Activated naive CD4-positive, alpha-beta T cell treated with anti-CD3 and anti-CD28 coated beads, Interleukin-2, amount 50 U/mL, for 72 hours (primary cell): ENCODE measurements around the gene EPAS1. TPM values are rescaled to one million over a fixed set of nuclear protein-coding genes. Genes with fewer than 3 reads are reported as not detected.

Source experiments
- ATAC-seq, 2 donors: fragments of 150-1000 bp; cut with Tn5 transposase; 2 replicates each; pipeline ENCODE4 v1.10.0; 2021; ENCODE audit warnings: mild to moderate bottlenecking in 2 of 2, moderate library complexity in 2 of 2
- DNase-seq, 2 donors: peaks; one replicate each; pipeline ENCODE4 v3.0.0; 2021 to 2022; ENCODE audit warnings: low spot score in 2 of 2
- H3K27ac Mint-ChIP-seq, 2 donors: one replicate each; pipeline ENCODE4 v1.8.0; 2022; ENCODE audit warnings: mild to moderate bottlenecking in 2 of 2, mixed read lengths in 2 of 2
- H3K36me3 Mint-ChIP-seq, 2 donors: one replicate each; pipeline ENCODE4 v1.8.0; 2022; ENCODE audit warnings: mixed read lengths in 2 of 2
- H3K9me3 Mint-ChIP-seq, 2 donors: one replicate each; pipeline ENCODE4 v1.8.0; 2022; ENCODE audit warnings: mixed read lengths in 2 of 2
- total RNA-seq, 2 donors: library from RNA; stranded (reverse); gene quantifications; one replicate each; pipeline ENCODE4 v1.2.3, GENCODE V29; 2022

EPAS1 gene
- total RNA-seq, 2 donors from 2014 or later = 1.8 to 6.5 TPM

DNA sequence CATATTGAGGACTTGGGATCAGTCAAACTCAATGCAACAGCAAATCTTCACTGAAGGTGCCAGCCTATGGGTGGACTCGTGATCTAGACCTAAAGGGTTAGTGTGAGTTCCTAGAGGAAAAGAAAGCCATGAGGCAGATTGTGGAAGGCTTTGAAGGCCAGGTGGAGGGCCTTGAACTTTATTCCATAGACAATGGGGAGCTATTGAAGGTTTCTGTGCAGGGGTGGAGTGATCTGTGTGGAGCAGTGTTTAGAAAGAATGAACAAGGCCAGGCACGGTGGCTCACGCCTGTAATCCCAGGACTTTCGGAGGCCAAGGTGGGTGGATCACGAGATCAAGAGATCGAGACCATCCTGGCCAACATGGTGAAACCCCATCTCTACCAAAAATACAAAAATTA lies 61.5 kb downstream of the EPAS1 start:
- ATAC-seq = no peak
- DNase-seq = no peak
- H3K36me3 Mint-ChIP-seq = peaks cover 0 to 5% of the 10 kb centered on the region in 2 donors
- no peak overlapping the region for H3K27ac Mint-ChIP-seq
- H3K9me3 Mint-ChIP-seq = peaks cover 3 to 7% of the 10 kb centered on the region in 2 donors

DNA sequence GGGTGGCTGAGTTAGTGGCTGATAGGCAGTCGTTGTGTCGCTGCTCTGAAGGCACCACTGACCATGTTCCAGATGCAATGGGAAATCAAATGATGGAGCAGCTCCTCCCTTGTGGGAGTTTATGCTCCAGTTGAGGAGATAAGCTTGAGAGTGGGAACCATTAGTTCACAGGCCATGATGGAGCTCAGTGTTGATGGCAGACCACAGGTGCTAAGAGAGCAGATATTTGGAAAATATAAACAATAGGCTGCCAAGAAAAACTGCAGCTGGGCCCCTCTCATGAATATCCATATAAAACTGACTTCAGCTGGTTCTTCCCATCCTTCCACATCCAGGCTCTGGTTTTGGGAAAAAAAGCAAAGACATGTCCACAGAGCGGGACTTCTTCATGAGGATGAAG lies 63.1 kb downstream of the EPAS1 start:
- peaks cover 3 to 7% of the 10 kb centered on the region in 2 donors for H3K9me3 Mint-ChIP-seq
- no peak overlapping the region for H3K27ac Mint-ChIP-seq
- ATAC-seq = no peak
- no peak for DNase-seq
- H3K36me3 Mint-ChIP-seq = peaks cover 0 to 5% of the 10 kb centered on the region in 2 donors

DNA sequence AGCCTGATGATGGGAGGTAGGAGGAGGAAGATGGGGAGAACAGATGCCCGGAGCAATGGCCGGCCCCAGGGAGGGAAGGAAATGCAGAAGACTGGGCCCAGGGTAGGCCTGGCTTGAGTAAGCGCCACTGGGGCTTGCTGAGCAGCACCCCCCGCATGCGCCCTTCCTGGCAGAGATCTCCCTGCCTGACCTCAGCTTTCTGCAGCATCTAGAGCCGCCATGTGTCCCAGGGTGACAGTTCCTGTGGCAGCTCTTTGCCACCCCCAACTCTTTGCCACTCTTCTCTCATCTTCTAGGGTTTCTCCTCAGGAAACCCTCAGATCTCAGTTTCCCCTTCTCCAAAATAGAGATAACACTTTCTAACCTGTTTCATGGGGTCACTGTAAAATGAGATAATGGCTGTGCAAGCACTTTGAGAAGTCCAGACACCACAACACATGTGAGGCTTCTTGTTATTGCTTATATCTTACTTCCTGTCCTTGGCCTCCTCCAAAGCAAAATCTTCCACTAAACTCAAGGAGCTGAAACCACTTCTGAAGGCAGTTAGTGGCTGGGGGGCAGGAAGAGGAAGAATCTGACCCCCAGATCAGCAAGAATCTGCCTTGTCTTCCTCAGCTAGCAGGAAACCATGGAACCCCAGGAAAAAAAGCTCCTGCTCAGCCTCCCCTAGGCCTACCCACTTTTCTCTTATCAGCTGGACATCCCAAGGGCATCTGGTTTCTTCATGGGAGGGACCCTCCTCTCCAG lies 64.9 kb downstream of the EPAS1 start:
- H3K36me3 Mint-ChIP-seq = peaks cover 0 to 5% of the 10 kb centered on the region in 2 donors
- peaks cover 3 to 7% of the 10 kb centered on the region in 2 donors for H3K9me3 Mint-ChIP-seq
- peak overlapping the region in 1 of 2 donors; percentile 45 for H3K27ac Mint-ChIP-seq
- ATAC-seq (no peak), DNase-seq (no peak)

DNA sequence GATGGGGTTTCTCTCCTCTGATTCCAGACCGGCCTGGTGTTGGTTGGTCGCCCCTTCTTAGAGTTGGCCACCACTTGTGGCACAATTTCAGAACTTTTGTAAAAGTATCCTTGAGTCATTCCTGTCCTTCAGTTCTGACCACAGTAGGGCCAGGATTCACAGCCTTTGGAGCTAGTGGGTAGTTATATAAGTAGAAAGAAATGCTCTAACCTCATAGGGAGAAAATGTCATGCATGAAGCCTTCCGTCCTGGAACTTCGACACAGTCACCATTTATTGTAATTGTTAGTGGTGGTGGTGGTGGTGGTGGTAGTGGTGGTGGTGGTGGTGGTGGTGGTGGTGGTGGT lies 65.4 kb downstream of the EPAS1 start:
- no peak overlapping the region for H3K27ac Mint-ChIP-seq
- peaks cover 3 to 4% of the 10 kb centered on the region in 2 donors for H3K9me3 Mint-ChIP-seq
- DNase-seq = no peak
- peaks cover 0 to 5% of the 10 kb centered on the region in 2 donors for H3K36me3 Mint-ChIP-seq
- peak in 1 of 2 donors; percentile 53 for ATAC-seq

DNA sequence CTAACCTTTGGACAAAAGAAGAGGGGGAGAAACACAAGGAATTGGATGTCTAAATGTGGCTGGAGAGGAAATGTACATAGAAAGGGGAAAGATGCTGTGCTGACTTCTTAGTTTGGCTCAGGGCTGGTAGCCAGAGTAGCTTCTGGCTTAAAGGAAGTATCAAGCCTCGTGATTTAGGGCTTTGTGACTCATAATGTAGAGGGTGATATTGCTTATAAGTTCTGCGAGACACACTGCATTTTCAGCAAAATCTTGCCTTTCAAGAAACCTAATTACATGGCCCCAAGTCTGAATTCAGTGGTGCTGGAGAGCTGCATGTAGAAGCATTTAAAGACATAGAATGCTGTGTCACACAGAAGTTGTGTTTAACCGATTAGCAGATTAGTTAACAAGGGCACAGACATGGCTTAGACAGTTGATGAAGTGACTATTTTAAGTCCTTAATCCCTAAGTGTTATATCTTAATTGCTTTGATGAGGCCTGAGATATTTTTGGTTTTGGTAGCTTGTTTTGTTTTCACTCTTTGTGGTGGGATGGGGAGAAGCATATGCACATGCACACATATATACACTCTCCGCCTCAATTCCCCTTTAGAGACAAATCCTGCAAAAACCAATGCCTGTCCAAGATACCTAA lies 66.4 kb downstream of the EPAS1 start:
- peak; percentile 72 to 91 for ATAC-seq
- H3K36me3 Mint-ChIP-seq = peaks cover 0 to under 1% of the 10 kb centered on the region in 2 donors
- H3K9me3 Mint-ChIP-seq = peaks cover under 1 to 2% of the 10 kb centered on the region in 2 donors
- DNase-seq = peak in 1 of 2 donors; percentile 14
- no peak overlapping the region for H3K27ac Mint-ChIP-seq

DNA sequence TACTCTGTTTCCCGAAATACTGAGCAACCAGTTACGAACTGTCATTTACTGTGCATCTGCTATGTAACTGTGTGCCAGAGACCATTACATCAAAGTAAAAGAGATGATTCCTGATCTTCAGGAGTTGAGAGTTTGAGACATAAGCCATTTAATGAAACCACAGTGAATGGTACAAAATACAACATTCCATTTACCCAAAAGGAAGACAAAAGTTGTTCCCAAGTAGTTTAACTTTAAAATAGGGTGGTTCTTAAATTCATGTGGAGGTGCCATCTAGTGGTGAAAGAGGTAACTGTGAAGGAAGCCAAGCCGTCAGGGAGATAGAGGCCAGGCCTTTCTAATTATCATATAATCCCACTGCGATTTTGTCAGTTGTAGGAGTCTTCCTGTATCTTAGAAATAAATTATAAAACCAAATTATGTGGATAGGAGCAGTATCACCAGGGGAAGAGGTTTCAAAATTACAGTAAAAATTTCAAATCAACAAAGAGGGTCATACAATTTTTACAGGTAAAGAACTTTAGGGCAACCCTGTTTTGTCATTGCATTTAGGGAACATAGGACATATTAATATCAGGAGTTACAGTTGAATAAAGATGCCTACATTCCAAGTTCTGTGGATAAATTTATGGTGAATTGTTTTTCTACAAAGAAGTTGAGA lies 67.7 kb downstream of the EPAS1 start:
- peak in 1 of 2 donors; percentile 43 for DNase-seq
- Mint-ChIP-seq H3K36me3 (no peaks in the 10 kb centered on the region), H3K27ac (no peak overlapping the region), H3K9me3 (no peaks in the 10 kb centered on the region)
- ATAC-seq = peak in 1 of 2 donors; percentile 40

DNA sequence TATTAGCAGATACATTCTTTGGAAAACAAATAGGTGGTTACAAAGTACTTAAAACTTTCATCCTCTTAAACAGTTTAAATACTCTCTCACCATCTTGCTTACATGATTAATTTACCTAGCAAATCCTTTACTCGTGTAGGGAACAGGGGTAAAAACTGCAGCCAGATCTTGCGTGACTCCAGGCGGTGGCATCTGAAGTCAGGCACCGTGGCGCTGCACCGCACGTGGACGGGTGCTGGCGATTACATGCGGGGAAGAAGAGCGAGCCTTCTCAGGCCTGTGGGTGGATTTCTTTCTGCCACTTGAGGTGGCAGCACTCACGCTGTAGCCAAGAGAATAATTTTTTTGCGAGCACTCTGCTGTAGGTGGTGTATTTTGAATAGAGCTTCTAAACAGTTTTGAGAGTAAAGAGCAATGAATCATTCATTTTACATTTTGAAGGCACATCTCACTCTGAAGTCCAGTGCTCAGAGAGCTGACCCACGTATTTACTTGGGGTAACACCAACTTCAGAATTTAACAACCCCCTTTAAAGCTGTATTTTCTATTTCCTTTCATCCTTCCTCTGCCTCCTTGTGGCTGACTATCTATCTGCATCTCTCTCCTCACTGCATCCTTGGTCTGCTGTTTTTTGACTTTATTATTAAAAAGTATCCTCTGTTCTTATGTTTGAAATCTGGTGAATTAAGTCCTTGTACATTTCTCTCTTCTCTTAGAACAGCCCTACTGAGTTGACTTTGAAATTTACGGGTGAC lies 68.9 kb downstream of the EPAS1 start:
- DNase-seq (no peak), ATAC-seq (no peak)
- Mint-ChIP-seq H3K9me3 (no peaks in the 10 kb centered on the region), H3K27ac (no peak overlapping the region), H3K36me3 (no peaks in the 10 kb centered on the region)

DNA sequence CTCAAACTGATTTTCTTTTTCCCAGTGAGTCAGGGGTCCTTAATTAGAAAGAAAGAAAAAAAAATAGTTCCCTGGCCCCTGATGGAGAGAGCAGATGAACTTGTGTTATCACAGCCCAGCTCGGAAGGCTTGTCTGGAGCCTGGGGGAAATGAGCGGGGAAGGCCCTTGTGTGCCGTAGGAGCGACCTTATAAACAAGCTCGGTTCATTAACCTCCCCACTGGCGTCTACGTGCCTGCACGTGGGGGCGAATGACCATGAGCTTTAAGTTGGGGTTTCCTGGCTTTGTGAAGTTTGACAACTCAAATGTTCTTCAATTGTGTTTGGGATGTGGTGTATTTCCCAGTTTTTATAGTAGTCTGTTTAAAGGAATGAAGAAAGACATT lies 69.5 kb downstream of the EPAS1 start:
- H3K27ac Mint-ChIP-seq = no peak overlapping the region
- DNase-seq = no peak
- no peaks in the 10 kb centered on the region for H3K36me3 Mint-ChIP-seq
- H3K9me3 Mint-ChIP-seq = no peaks in the 10 kb centered on the region
- ATAC-seq = no peak

DNA sequence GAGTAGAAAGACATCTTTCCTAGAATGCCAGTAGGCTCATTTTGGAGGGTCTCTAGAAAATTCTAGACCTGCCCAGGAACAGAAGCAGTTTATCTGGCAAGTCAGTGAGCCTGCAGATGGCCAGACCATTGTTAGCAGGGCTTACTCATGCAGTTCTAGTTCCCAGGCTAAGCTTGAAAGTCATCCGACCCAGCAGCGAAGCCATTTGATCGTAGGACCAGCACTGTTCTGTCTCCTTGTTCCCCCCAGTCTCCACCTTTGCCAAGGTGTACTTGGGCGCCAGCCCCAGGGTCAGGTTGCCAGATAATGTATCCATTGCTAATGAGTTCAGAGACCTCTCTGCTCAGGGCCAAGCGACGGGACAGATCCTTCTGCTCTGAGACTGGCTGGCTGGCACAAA lies 70.1 kb downstream of the EPAS1 start:
- ATAC-seq (no peak), DNase-seq (no peak)
- peak overlapping the region in 1 of 2 donors; percentile 56 for H3K27ac Mint-ChIP-seq
- no peaks in the 10 kb centered on the region for H3K9me3 Mint-ChIP-seq
- no peaks in the 10 kb centered on the region for H3K36me3 Mint-ChIP-seq

DNA sequence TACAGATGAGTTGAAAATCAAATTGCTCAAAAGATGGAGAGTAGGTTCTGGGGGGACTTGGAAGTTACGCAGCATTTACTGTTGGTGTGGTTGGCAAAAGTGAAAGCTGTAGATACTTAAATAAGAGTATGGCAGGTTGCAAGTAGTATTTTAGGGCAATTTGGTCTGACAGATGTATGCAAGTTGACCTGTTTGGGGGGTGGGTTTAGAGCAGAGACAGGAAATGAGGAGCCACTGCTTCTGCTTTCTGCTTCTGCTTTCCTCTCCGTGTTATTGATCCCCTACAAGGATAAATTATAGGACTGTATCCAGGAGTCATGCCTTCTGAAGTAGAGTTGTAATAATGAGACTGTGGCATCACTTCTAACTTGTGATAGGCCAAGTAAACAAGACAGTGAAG lies 71.2 kb downstream of the EPAS1 start:
- no peaks in the 10 kb centered on the region for H3K36me3 Mint-ChIP-seq
- DNase-seq = no peak
- no peaks in the 10 kb centered on the region for H3K9me3 Mint-ChIP-seq
- ATAC-seq = no peak
- no peak overlapping the region for H3K27ac Mint-ChIP-seq

DNA sequence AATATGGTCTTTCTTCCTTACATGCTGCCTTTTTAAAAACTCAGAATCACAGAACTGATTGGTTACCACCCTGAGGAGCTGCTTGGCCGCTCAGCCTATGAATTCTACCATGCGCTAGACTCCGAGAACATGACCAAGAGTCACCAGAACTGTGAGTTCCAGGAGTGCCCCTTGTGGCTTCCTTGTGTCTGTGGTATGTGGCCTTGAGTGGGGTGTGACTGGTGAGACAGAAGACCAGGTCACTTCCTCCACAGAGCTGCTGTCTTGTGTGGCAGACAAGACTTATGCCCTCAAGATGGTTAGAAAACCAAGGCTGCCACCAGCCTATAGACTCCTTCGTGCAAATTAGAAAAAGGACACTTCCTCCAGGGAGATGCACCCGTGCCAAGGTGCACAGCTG lies 72.6 kb downstream of the EPAS1 start:
- Mint-ChIP-seq H3K9me3 (no peaks in the 10 kb centered on the region), H3K36me3 (no peaks in the 10 kb centered on the region), H3K27ac (no peak overlapping the region)
- peak in 1 of 2 donors; percentile 26 for ATAC-seq
- DNase-seq = no peak

DNA sequence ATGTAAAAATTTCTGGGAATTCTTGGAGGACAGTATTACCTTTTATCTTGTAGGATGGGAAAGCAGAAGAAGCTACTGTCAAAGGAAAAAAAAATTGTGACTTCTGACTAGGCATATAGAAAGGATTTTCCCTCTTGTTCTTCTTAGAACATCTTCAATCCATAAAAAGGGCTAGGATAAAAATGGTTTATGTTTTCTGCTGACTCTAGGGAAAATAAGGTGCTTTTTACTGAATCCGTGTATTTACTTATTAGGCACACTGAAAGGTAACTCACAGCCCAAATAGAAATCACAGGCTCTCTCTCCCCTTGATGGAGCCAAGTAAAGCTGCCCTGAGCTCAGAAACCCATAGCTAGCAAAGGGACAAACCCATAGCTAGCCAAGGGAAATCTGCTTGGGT lies 74.6 kb downstream of the EPAS1 start:
- DNase-seq (no peak), ATAC-seq (no peak)
- H3K27ac Mint-ChIP-seq = no peak overlapping the region
- no peaks in the 10 kb centered on the region for H3K36me3 Mint-ChIP-seq
- no peaks in the 10 kb centered on the region for H3K9me3 Mint-ChIP-seq

DNA sequence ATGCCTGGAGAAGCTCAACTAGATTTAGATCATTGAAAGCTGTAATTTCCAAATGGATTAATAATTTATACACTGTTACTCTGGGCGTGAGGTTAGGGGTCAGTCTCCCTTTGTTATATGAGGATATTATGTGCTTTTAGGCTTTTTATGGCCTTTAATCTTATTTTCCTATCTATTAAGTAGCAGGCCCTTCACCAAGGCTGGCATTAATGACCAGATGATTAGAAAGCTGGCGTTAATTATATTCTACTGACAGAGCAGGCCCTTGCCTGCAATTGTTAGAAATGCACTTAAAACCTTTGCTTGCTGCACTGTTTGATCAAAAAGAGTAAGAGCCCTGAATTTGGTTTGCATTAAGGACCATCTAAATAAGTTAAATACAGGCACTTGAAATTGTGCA lies 75.3 kb downstream of the EPAS1 start:
- H3K27ac Mint-ChIP-seq = no peak overlapping the region
- H3K36me3 Mint-ChIP-seq = no peaks in the 10 kb centered on the region
- ATAC-seq = no peak

DNA sequence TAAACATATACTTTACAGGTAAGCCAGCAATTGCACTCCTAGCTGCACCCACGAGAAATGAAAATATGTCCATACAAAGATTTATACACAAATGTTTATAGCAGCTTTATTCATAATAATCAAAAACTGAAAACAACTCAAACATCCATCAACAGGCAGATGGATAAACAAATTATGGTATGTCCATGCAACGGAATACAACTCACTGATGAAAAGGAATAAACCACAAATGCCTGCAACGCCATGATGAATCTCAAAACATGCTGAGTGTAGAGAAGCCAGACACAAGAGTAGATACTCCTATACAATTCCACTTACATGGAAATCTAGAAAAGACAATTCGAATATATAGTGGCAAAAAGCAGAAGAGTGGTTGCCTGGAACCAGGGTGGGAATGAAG lies 76.0 kb downstream of the EPAS1 start:
- Mint-ChIP-seq H3K9me3 (no peaks in the 10 kb centered on the region), H3K36me3 (no peaks in the 10 kb centered on the region), H3K27ac (no peak overlapping the region)
- no peak for ATAC-seq
- DNase-seq = no peak

More for the DNA sequence above, 75.3 kb downstream of the EPAS1 start:
- H3K9me3 Mint-ChIP-seq = no peaks in the 10 kb centered on the region
- no peak for DNase-seq

DNA sequence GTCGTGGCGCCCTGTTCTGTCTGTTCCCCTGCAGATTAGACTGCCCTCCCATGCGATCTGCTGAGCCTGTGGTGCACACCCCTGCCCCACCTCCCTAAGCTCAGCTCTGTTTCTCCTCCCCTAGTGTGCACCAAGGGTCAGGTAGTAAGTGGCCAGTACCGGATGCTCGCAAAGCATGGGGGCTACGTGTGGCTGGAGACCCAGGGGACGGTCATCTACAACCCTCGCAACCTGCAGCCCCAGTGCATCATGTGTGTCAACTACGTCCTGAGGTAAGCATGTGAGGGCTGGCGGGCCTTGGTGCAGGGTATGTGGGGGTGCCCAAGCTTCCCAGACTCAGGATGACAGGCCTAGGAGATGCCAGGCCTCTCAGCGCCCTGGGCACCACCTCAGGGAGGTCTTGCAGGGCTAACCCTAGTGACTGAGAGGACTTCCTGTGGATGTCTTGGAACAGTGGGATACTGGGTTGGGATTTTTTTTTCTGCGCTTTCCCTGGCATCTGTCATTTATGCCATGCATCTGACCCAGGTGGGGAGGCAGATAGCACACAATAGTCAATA lies 78.4 kb downstream of the EPAS1 start:
- ATAC-seq = no peak
- H3K9me3 Mint-ChIP-seq = no peaks in the 10 kb centered on the region
- H3K27ac Mint-ChIP-seq = no peak overlapping the region
- no peak for DNase-seq
- no peaks in the 10 kb centered on the region for H3K36me3 Mint-ChIP-seq

DNA sequence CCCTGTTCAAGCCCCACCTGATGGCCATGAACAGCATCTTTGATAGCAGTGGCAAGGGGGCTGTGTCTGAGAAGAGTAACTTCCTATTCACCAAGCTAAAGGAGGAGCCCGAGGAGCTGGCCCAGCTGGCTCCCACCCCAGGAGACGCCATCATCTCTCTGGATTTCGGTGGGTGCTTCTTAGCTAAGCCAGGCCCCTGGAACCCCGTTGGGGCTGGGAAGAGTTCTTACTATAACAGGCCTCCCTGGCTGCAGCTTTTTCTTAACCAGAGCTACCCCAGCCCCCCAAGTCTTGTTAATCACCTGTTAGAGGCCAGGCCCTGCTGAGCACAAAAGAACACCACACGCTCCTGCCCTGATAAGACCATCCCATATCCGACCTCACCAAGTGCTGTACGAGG lies 79.4 kb downstream of the EPAS1 start:
- H3K9me3 Mint-ChIP-seq = no peaks in the 10 kb centered on the region
- no peaks in the 10 kb centered on the region for H3K36me3 Mint-ChIP-seq
- no peak overlapping the region for H3K27ac Mint-ChIP-seq
- no peak for ATAC-seq
- no peak for DNase-seq

DNA sequence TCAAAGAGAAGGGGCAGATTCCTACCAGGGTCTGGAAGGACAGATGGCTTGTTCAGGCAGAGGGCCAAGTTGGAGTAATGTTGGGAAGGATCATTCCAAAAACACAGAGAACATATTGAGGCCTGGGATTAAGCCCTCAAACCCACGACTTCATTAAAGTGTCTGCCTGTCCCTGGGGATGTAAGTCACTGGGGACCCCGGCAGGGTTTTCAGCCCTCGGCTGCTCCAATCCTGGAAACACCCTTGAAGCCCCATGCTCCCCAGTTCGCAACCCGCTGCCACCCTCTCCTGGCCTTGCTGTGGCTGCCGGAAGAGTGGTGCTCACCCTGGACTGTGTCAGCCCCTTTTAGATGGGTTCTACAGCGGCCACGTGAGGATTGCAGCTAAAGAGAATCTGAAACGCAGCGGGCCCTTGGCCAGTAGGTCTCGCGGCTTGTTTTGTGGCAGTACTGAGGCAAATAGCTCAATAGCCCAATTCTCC lies 79.9 kb downstream of the EPAS1 start:
- no peak for ATAC-seq
- H3K27ac Mint-ChIP-seq = no peak overlapping the region
- H3K9me3 Mint-ChIP-seq = no peaks in the 10 kb centered on the region

More for the DNA sequence above, 79.9 kb downstream of the EPAS1 start:
- DNase-seq = no peak
- no peaks in the 10 kb centered on the region for H3K36me3 Mint-ChIP-seq
